Astrocyte of the cerebellum (primary cell): ENCODE data around the gene ACP3.
"Not testable (repeated sequence)": the region's sequence is repeated elsewhere in the genome, so short reads cannot be mapped to it uniquely, and the experiment has no call there.

ENCODE experiments used
- DNase-seq: peaks from one replicate; pipeline ENCODE4 v3.0.0-alpha.2; 2011; ENCODE audit warnings: low read depth
- H3K4me3 ChIP-seq: 2 replicates; pipeline ENCODE4 v1.5.1; 2011; ENCODE audit warnings: mild to moderate bottlenecking, low read depth, low read length, moderate library complexity
- CTCF ChIP-seq: IDR thresholded peaks from 2 replicates; pipeline ENCODE4 v1.5.1; 2012; ENCODE audit warnings: low read length, low read depth, moderate library complexity, mild to moderate bottlenecking; ENCODE audit errors: missing control alignments
- in situ Hi-C: cut with HindIII; loops from 2 replicates; pipeline ENCODE4 v1.10.0; 2017; ENCODE audit warnings: low sequenced_read_pairs

Gene ACP3

GRCh38 chr3:132290833-132291232 lies 26.4 kb upstream of the ACP3 start:
- no peak overlapping the region for H3K4me3 ChIP-seq
- DNase-seq = no peak
- in situ Hi-C loops = no loop called here
- TF ChIP-seq CTCF = no peak

- in situ Hi-C loops = no loop called here
- DNase-seq = no peak
- TF ChIP-seq CTCF = no peak
Measured at GRCh38 chr3:132292042-132292441, 25.2 kb upstream of the ACP3 start.

GRCh38 chr3:132293251-132293650 lies 24.0 kb upstream of the ACP3 start:
- DNase-seq = no peak
- in situ Hi-C loops = no loop called here
- no peak for TF ChIP-seq CTCF
- H3K4me3 ChIP-seq = no peak overlapping the region

More at GRCh38 chr3:132292042-132292441, 25.2 kb upstream of the ACP3 start:
- H3K4me3 ChIP-seq = no peak overlapping the region

- no peak for DNase-seq
- no peak overlapping the region for H3K4me3 ChIP-seq
- TF ChIP-seq CTCF = no peak
- in situ Hi-C loops = no loop called here
Measured at GRCh38 chr3:132294906-132295305, 22.3 kb upstream of the ACP3 start.

GRCh38 chr3:132303336-132304201 lies 13.6 kb upstream of the ACP3 start:
- DNase-seq, H3K4me3 ChIP-seq, in situ Hi-C loops: not testable (repeated sequence)

GRCh38 chr3:132304351-132304750 lies 12.9 kb upstream of the ACP3 start:
- in situ Hi-C loops, H3K4me3 ChIP-seq, DNase-seq: not testable (repeated sequence)

GRCh38 chr3:132310057-132310456 lies 7.2 kb upstream of the ACP3 start:
- DNase-seq, in situ Hi-C loops, H3K4me3 ChIP-seq: not testable (repeated sequence)

GRCh38 chr3:132311316-132311715 lies 5.9 kb upstream of the ACP3 start:
- H3K4me3 ChIP-seq = no peak overlapping the region
- no peak for TF ChIP-seq CTCF
- no peak for DNase-seq
- in situ Hi-C loops = no loop called here
